GM23338 (cell line): Measurements from ENCODE around the gene MGME1. TPM values are rescaled to one million over a fixed set of nuclear protein-coding genes. Genes with fewer than 3 reads are reported as not detected.

Experiments used
- ATAC-seq: fragments of 200-7000 bp; cut with Tn5 transposase; 3 replicates; pipeline ENCODE4 v1.9.1; 2020
- DNase-seq: peaks from one replicate; pipeline ENCODE4 v3.0.0-alpha.2; 2015; ENCODE audit warnings: low spot score
- H2AFZ ChIP-seq: fragments of 200-600 bp; sonication (generic); 2 replicates; pipeline ENCODE4 v1.8.0; 2016; ENCODE audit warnings: antibody characterized with exemption, mild to moderate bottlenecking, moderate library complexity
- H3F3A ChIP-seq: fragments of 200-600 bp; sonication (generic); replicated peaks from 2 replicates; pipeline ENCODE4 v1.8.0; 2017; ENCODE audit warnings: antibody characterized with exemption, mixed run types, low read depth
- H3K27ac ChIP-seq: fragments of 200-600 bp; sonication (generic); 2 replicates; pipeline ENCODE4 v1.6.1; 2016; ENCODE audit warnings: low read depth
- H3K27me3 ChIP-seq: fragments of 200-600 bp; sonication (generic); 2 replicates; pipeline ENCODE4 v1.8.0; 2016; ENCODE audit warnings: mild to moderate bottlenecking, mixed run types, moderate library complexity; ENCODE audit not compliant: insufficient read depth
- H3K36me3 ChIP-seq: fragments of 200-600 bp; sonication (generic); 2 replicates; pipeline ENCODE4 v1.8.0; 2016; ENCODE audit warnings: mild to moderate bottlenecking; ENCODE audit not compliant: insufficient read depth
- H3K4me1 ChIP-seq: fragments of 200-600 bp; sonication (generic); 2 replicates; pipeline ENCODE4 v1.8.0; 2016; ENCODE audit warnings: mild to moderate bottlenecking, moderate library complexity; ENCODE audit not compliant: insufficient read depth
- H3K4me2 ChIP-seq: fragments of 200-600 bp; sonication (generic); 2 replicates; pipeline ENCODE4 v1.7.1; 2017; ENCODE audit warnings: mixed run types
- H3K4me3 ChIP-seq: fragments of 200-600 bp; sonication (generic); 2 replicates; pipeline ENCODE4 v1.6.1; 2016; ENCODE audit warnings: mixed run types
- H3K79me2 ChIP-seq: fragments of 200-600 bp; sonication (generic); replicated peaks from 2 replicates; pipeline ENCODE4 v1.8.0; 2017; ENCODE audit warnings: mild to moderate bottlenecking; ENCODE audit not compliant: insufficient read depth
- H3K9me2 ChIP-seq: fragments of 200-600 bp; sonication (generic); 2 replicates; pipeline ENCODE4 v1.8.0; 2017; ENCODE audit not compliant: insufficient read depth
- H4K20me1 ChIP-seq: fragments of 200-600 bp; sonication (generic); replicated peaks from 2 replicates; pipeline ENCODE4 v1.8.0; 2017; ENCODE audit warnings: mild to moderate bottlenecking; ENCODE audit not compliant: insufficient read depth
- H3K27ac Mint-ChIP-seq: 2 replicates; pipeline ENCODE4 v1.8.0; 2020; ENCODE audit warnings: inconsistent platforms, mild to moderate bottlenecking, moderate library complexity, mixed read lengths
- H3K27me3 Mint-ChIP-seq: 3 replicates; pipeline ENCODE4 v1.8.0; 2022; ENCODE audit warnings: low read depth, mild to moderate bottlenecking, moderate library complexity, mixed read lengths, inconsistent platforms; ENCODE audit not compliant: insufficient read depth, poor library complexity
- H3K36me3 Mint-ChIP-seq: 3 replicates; pipeline ENCODE4 v1.8.0; 2021; ENCODE audit warnings: low read depth, mild to moderate bottlenecking, inconsistent platforms, moderate library complexity, mixed read lengths
- H3K4me1 Mint-ChIP-seq: 3 replicates; pipeline ENCODE4 v1.8.0; 2020; ENCODE audit warnings: mild to moderate bottlenecking, inconsistent platforms, mixed read lengths
- H3K4me3 Mint-ChIP-seq: 3 replicates; pipeline ENCODE4 v1.8.0; 2021; ENCODE audit warnings: moderate library complexity, mild to moderate bottlenecking, inconsistent platforms, mixed read lengths
- H3K9me3 Mint-ChIP-seq: 3 replicates; pipeline ENCODE4 v1.8.0; 2020; ENCODE audit warnings: moderate library complexity, mild to moderate bottlenecking, inconsistent platforms, mixed read lengths
- EZH2 ChIP-seq: fragments of 200-600 bp; sonication (generic); IDR thresholded peaks from one replicate; pipeline ENCODE4 v1.8.0; 2017; ENCODE audit warnings: antibody characterized with exemption, mild to moderate bottlenecking, low read depth; ENCODE audit not compliant: unreplicated experiment
- NANOG ChIP-seq: IDR thresholded peaks from 2 replicates; pipeline ENCODE4 v1.6.1; 2016; ENCODE audit warnings: antibody characterized with exemption, borderline replicate concordance
- POLR2AphosphoS5 ChIP-seq: IDR thresholded peaks from 2 replicates; pipeline ENCODE4 v1.6.1; 2016; ENCODE audit warnings: antibody characterized with exemption, low read depth
- REST ChIP-seq: IDR thresholded peaks from one replicate; pipeline ENCODE4 v1.6.1; 2018; ENCODE audit warnings: antibody characterized with exemption; ENCODE audit not compliant: unreplicated experiment
- STAT1 ChIP-seq: IDR thresholded peaks from one replicate; pipeline ENCODE4 v1.6.1; 2016; ENCODE audit warnings: antibody characterized with exemption; ENCODE audit not compliant: unreplicated experiment
- ZNF331 ChIP-seq: fragments of 250-450 bp; sonication (Bioruptor Pico); IDR thresholded peaks from 2 replicates; pipeline ENCODE4 v1.5.0; 2020; ENCODE audit warnings: low read depth, mild to moderate bottlenecking, moderate library complexity
- ZNF462 ChIP-seq: fragments of 250-450 bp; sonication (Bioruptor Pico); IDR thresholded peaks from 2 replicates; pipeline ENCODE4 v1.5.0; 2020; ENCODE audit warnings: mild to moderate bottlenecking, moderate library complexity
- polyA plus RNA-seq: library from polyadenylated mRNA; unstranded; fragments of >200 nt; fragmentation: Nextera tagmentation; extraction: Ambion mirVana; gene quantifications from 2 replicates; pipeline ENCODE4 v1.2.1, GENCODE V29; 2016
- total RNA-seq: library from RNA; depleted of rRNA; stranded (reverse); fragments of >200 nt; shearing (Covaris generic); gene quantifications from 2 replicates; pipeline ENCODE4 v1.2.3, GENCODE V29; 2014
- TF ChIP-seq, protein P1 (sequence below): IDR thresholded peaks from 2 replicates; pipeline ENCODE4 v1.6.1; 2016; ENCODE audit warnings: antibody characterized with exemption
- TF ChIP-seq, protein P2 (sequence below), 2 experiments: fragments of 200-600 bp in 1 of 2; sonication (generic) in 1 of 2; conservative IDR thresholded peaks; 2 replicates each; pipeline versions ENCODE4 v1.5.1 to v1.6.1; 2016 to 2017; ENCODE audit warnings: antibody characterized with exemption in 2 of 2, low read depth in 2 of 2, mild to moderate bottlenecking in 2 of 2, moderate library complexity in 1 of 2

The MGME1 gene
- total and polyA plus RNA-seq, 2 experiments from 2014 or later = 43.1 to 56.9 TPM

DNA sequence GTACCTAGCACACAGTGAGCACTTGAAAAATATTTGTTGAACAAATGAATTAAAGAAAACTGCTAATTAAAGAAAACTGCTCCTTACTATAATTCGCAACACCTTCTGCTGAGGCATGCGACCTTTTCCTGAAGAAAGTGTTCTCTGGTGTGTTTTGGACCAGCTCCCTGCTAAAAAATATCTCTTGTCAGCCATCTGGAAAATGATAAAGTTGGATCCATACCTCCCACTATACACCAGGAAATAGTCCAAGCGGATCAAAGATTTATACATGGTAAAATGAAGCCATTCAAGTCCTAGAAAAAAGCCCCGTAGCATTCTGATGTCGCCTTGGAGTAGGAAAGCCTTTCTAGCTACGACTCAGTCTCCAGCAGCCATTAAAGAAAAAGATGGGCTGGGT lies 45.6 kb downstream of the MGME1 start:
- H3K4me3 Mint-ChIP-seq = no peak overlapping the region

More for the DNA sequence above, 45.6 kb downstream of the MGME1 start:
- TF ChIP-seq EZH2 (no peak), NANOG (no peak), POLR2AphosphoS5 (no peak), ZNF331 (CRISPR knock-in tag) (no peak), ZNF462 (no peak), REST (no peak), STAT1 (no peak)
- TF ChIP-seq, protein P1, sequence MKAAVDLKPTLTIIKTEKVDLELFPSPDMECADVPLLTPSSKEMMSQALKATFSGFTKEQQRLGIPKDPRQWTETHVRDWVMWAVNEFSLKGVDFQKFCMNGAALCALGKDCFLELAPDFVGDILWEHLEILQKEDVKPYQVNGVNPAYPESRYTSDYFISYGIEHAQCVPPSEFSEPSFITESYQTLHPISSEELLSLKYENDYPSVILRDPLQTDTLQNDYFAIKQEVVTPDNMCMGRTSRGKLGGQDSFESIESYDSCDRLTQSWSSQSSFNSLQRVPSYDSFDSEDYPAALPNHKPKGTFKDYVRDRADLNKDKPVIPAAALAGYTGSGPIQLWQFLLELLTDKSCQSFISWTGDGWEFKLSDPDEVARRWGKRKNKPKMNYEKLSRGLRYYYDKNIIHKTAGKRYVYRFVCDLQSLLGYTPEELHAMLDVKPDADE = no peak
- TF ChIP-seq, protein P2, sequence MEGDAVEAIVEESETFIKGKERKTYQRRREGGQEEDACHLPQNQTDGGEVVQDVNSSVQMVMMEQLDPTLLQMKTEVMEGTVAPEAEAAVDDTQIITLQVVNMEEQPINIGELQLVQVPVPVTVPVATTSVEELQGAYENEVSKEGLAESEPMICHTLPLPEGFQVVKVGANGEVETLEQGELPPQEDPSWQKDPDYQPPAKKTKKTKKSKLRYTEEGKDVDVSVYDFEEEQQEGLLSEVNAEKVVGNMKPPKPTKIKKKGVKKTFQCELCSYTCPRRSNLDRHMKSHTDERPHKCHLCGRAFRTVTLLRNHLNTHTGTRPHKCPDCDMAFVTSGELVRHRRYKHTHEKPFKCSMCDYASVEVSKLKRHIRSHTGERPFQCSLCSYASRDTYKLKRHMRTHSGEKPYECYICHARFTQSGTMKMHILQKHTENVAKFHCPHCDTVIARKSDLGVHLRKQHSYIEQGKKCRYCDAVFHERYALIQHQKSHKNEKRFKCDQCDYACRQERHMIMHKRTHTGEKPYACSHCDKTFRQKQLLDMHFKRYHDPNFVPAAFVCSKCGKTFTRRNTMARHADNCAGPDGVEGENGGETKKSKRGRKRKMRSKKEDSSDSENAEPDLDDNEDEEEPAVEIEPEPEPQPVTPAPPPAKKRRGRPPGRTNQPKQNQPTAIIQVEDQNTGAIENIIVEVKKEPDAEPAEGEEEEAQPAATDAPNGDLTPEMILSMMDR (conservative IDR thresholded peaks at IDR 0.05; ENCODE audit: low read depth in 2 of 2) = no peak
- Histone ChIP-seq H4K20me1 (no peaks in the 10 kb centered on the region), H3K27me3 (no peaks in the 10 kb centered on the region), H3K27ac (no peak overlapping the region), H3K79me2 (no peaks in the 10 kb centered on the region), H2AFZ (no peak overlapping the region), H3K4me2 (no peak overlapping the region), H3K9me2 (no peaks in the 10 kb centered on the region), H3K4me1 (no peaks in the 10 kb centered on the region), H3K4me3 (no peak overlapping the region), H3F3A (no peaks in the 10 kb centered on the region), H3K36me3 (no peaks in the 10 kb centered on the region)
- Mint-ChIP-seq H3K4me1 (no peaks in the 10 kb centered on the region), H3K9me3 (peaks cover 9% of the 10 kb centered on the region), H3K36me3 (peaks cover 10% of the 10 kb centered on the region), H3K27me3 (no peaks in the 10 kb centered on the region), H3K27ac (no peak overlapping the region)
- ATAC-seq (no peak), DNase-seq (no peak)
